Smooth muscle cell (in vitro differentiated cells): ENCODE measurements around the gene ZNF627. TPM values are rescaled to one million over a fixed set of nuclear protein-coding genes. Genes with fewer than 3 reads are reported as not detected.

Source experiments
- DNase-seq: peaks from one replicate; lab custom pipeline; 2025; ENCODE audit not compliant: unreplicated experiment; lab: John Stamatoyannopoulos, UW
- H2AFZ ChIP-seq: fragments of 200-600 bp; sonication (generic); 2 replicates; pipeline ENCODE4 v1.6.0; 2016; ENCODE audit warnings: antibody characterized with exemption, low read depth, mild to moderate bottlenecking
- H3F3A ChIP-seq: fragments of 200-600 bp; sonication (generic); 2 replicates; pipeline ENCODE4 v1.6.0; 2017; ENCODE audit warnings: antibody characterized with exemption, low read depth
- H3K27ac ChIP-seq: fragments of 200-600 bp; sonication (generic); 2 replicates; pipeline ENCODE4 v1.5.1; 2016; ENCODE audit warnings: low read depth, mild to moderate bottlenecking
- H3K27me3 ChIP-seq: fragments of 200-600 bp; sonication (generic); 2 replicates; pipeline ENCODE4 v1.6.1; 2016; ENCODE audit warnings: low read depth, mild to moderate bottlenecking
- H3K36me3 ChIP-seq: fragments of 200-600 bp; sonication (generic); 2 replicates; pipeline ENCODE4 v1.5.1; 2016; ENCODE audit warnings: low read depth
- H3K4me1 ChIP-seq: fragments of 200-600 bp; sonication (generic); 2 replicates; pipeline ENCODE4 v1.5.1; 2016; ENCODE audit warnings: low read depth
- H3K4me2 ChIP-seq: fragments of 200-600 bp; sonication (generic); 2 replicates; pipeline ENCODE4 v1.6.0; 2016; ENCODE audit warnings: mild to moderate bottlenecking
- H3K4me3 ChIP-seq: fragments of 200-600 bp; sonication (generic); 2 replicates; pipeline ENCODE4 v1.5.1; 2016; ENCODE audit warnings: mild to moderate bottlenecking
- H3K79me2 ChIP-seq: fragments of 200-600 bp; sonication (generic); 2 replicates; pipeline ENCODE4 v1.6.0; 2016; ENCODE audit warnings: low read depth, mild to moderate bottlenecking
- H3K9ac ChIP-seq: fragments of 200-600 bp; sonication (generic); 2 replicates; pipeline ENCODE4 v1.6.0; 2016; ENCODE audit warnings: low read depth
- H3K9me3 ChIP-seq: fragments of 200-600 bp; sonication (generic); replicated peaks from 2 replicates; pipeline ENCODE4 v1.5.1; 2016; ENCODE audit warnings: low read depth
- H4K20me1 ChIP-seq: fragments of 200-600 bp; sonication (generic); 2 replicates; pipeline ENCODE4 v1.6.0; 2016; ENCODE audit warnings: low read depth
- CTCF ChIP-seq: fragments of 200-600 bp; sonication (generic); IDR thresholded peaks from 2 replicates; pipeline ENCODE4 v1.5.1; 2017; ENCODE audit warnings: borderline replicate concordance, mild to moderate bottlenecking, antibody characterized with exemption; ENCODE audit not compliant: insufficient read depth, poor library complexity, severe bottlenecking
- WGBS: methylation state at CpG from one replicate; pipeline ENCODE4 v1.1.7; 2016; ENCODE audit warnings: low lambda C conversion rate; 5-methylcytosine and 5-hydroxymethylcytosine counted together
- polyA plus RNA-seq: library from polyadenylated mRNA; unstranded; fragments of >200 nt; fragmentation: Nextera tagmentation; extraction: Ambion mirVana; gene quantifications from 2 replicates; pipeline ENCODE4 v1.2.1, GENCODE V29; 2016
- total RNA-seq: library from RNA; depleted of rRNA; stranded (reverse); fragments of >200 nt; gene quantifications from 2 replicates; pipeline ENCODE4 v1.2.3, GENCODE V29; 2014

ZNF627 gene
- total and polyA plus RNA-seq, 2 experiments from 2014 or later: 10.6 to 24.1 TPM

- DNase-seq: no peak
- H3K9ac ChIP-seq: no peak overlapping the region
- H3K4me2 ChIP-seq: no peak overlapping the region
- no peaks in the 10 kb centered on the region for H3K4me1 ChIP-seq
- peaks cover 27% of the 10 kb centered on the region for H3K36me3 ChIP-seq
- no peak for TF ChIP-seq CTCF
- no peak overlapping the region for H2AFZ ChIP-seq
- no peak overlapping the region for H3K27ac ChIP-seq
- H3K27me3 ChIP-seq: no peaks in the 10 kb centered on the region
- H3K9me3 ChIP-seq: peaks cover 28% of the 10 kb centered on the region
- no peak overlapping the region for H3K4me3 ChIP-seq
- H3F3A ChIP-seq: no peaks in the 10 kb centered on the region
- no peaks in the 10 kb centered on the region for H3K79me2 ChIP-seq
- no peaks in the 10 kb centered on the region for H4K20me1 ChIP-seq
These were observed 52.7 kb downstream of the ZNF627 start for GRCh38 chr19:11649941-11650340.

- H3F3A ChIP-seq: no peaks in the 10 kb centered on the region
- no peak overlapping the region for H2AFZ ChIP-seq
- H3K27ac ChIP-seq: no peak overlapping the region
- peaks cover 27% of the 10 kb centered on the region for H3K36me3 ChIP-seq
- no peak for DNase-seq
- no peaks in the 10 kb centered on the region for H3K79me2 ChIP-seq
- no peaks in the 10 kb centered on the region for H3K4me1 ChIP-seq
- no peaks in the 10 kb centered on the region for H3K27me3 ChIP-seq
- H4K20me1 ChIP-seq: no peaks in the 10 kb centered on the region
- 97% methylated on average over 4 of the region's 4 CpGs for WGBS
- peaks cover 28% of the 10 kb centered on the region for H3K9me3 ChIP-seq
- H3K9ac ChIP-seq: no peak overlapping the region
- no peak for TF ChIP-seq CTCF
- no peak overlapping the region for H3K4me3 ChIP-seq
- no peak overlapping the region for H3K4me2 ChIP-seq
These were observed 53.8 kb downstream of the ZNF627 start for GRCh38 chr19:11651062-11651461.

- H3K36me3 ChIP-seq: peaks cover 27% of the 10 kb centered on the region
These were observed 54.8 kb downstream of the ZNF627 start for GRCh38 chr19:11652056-11652455.

More at GRCh38 chr19:11652056-11652455, 54.8 kb downstream of the ZNF627 start:
- TF ChIP-seq CTCF: no peak
- H3K4me1 ChIP-seq: no peaks in the 10 kb centered on the region
- H4K20me1 ChIP-seq: no peaks in the 10 kb centered on the region
- H3K9ac ChIP-seq: no peak overlapping the region
- no peak overlapping the region for H2AFZ ChIP-seq
- H3K4me3 ChIP-seq: no peak overlapping the region
- 96% methylated on average over 2 of the region's 2 CpGs for WGBS
- H3K79me2 ChIP-seq: no peaks in the 10 kb centered on the region
- H3K9me3 ChIP-seq: peaks cover 28% of the 10 kb centered on the region
- no peaks in the 10 kb centered on the region for H3K27me3 ChIP-seq
- no peak overlapping the region for H3K4me2 ChIP-seq
- no peaks in the 10 kb centered on the region for H3F3A ChIP-seq
- H3K27ac ChIP-seq: no peak overlapping the region
- DNase-seq: no peak
